ENCODE results near the gene NUP160. TPM values are rescaled to one million over a fixed set of nuclear protein-coding genes. Genes with fewer than 3 reads are reported as not detected.
A peak's percentile ranks its signal among the peaks of the same experiment; 100 is the strongest.
"Not testable (repeated sequence)": the region's sequence is repeated elsewhere in the genome, so short reads cannot be mapped to it uniquely, and the experiment has no call there.

The NUP160 gene
- polyA plus RNA-seq, 3 donors: 10.6 to 15.7 (median 10.9) TPM

- Histone ChIP-seq H3K36me3 (replicated peaks in 1 of 2; ENCODE audit: control insufficient read depth in 1 of 2, insufficient read depth in 2 of 2, low read length in 2 of 2) (peaks cover 84 to 100% of the 10 kb centered on the region in 2 donors), H3K9ac (ENCODE audit: insufficient read depth, low read length, poor library complexity, severe bottlenecking) (no peak overlapping the region), H3K4me1 (ENCODE audit: control insufficient read depth in 1 of 2, insufficient read depth in 2 of 2, low read length in 2 of 2) (peaks cover 6 to 7% of the 10 kb centered on the region in 2 donors), H3K9me3 (replicated peaks in 1 of 2; ENCODE audit: control insufficient read depth in 1 of 2, insufficient read depth in 1 of 2, low read length in 2 of 2) (no peaks in the 10 kb centered on the region), H3K4me2 (replicated peaks; ENCODE audit: extremely low read depth, low read length, poor library complexity, severe bottlenecking) (no peak overlapping the region), H2AFZ (ENCODE audit: insufficient read depth, low read depth, low read length, poor library complexity, severe bottlenecking) (no peak overlapping the region), H3K79me2 (ENCODE audit: insufficient read depth, low read length) (peaks cover 42% of the 10 kb centered on the region), H3K27ac (ENCODE audit: low read depth in 1 of 2, low read length in 2 of 2) (no peak overlapping the region), H3K27me3 (ENCODE audit: control insufficient read depth in 2 of 2, insufficient read depth in 2 of 2, low read length in 2 of 2) (no peaks in the 10 kb centered on the region), H3K4me3 (replicated peaks in 1 of 3; ENCODE audit: low read depth in 2 of 3, low read length in 3 of 3) (no peak overlapping the region), H4K20me1 (ENCODE audit: insufficient read depth, low read length) (peaks cover under 1% of the 10 kb centered on the region)
- Mint-ChIP-seq H3K36me3 (peaks cover 55 to 62% of the 10 kb centered on the region in 2 donors), H3K27ac (peak overlapping the region in 1 of 7 donors; percentile 48), H3K4me3 (no peak overlapping the region), H3K9me3 (no peaks in the 10 kb centered on the region), H3K27me3 (ENCODE audit: low read depth in 3 of 3) (no peaks in the 10 kb centered on the region), H3K4me1 (no peaks in the 10 kb centered on the region)
- intact Hi-C loops (cut with micrococcal nuclease): no loop called here
- no peak for TF ChIP-seq CTCF (IDR thresholded peaks at IDR 0.05)
- no peak for DNase-seq
Observed at GRCh38 chr11:47837929-47838328, 10.2 kb downstream of the NUP160 start.

GRCh38 chr11:47837292-47837691 is 10.9 kb downstream of the NUP160 start:
- DNase-seq: no peak
- H3K4me3 Mint-ChIP-seq: no peak overlapping the region
- Histone ChIP-seq H3K9me3 (replicated peaks in 1 of 2; ENCODE audit: control insufficient read depth in 1 of 2, insufficient read depth in 1 of 2, low read length in 2 of 2) (no peaks in the 10 kb centered on the region), H3K36me3 (replicated peaks in 1 of 2; ENCODE audit: control insufficient read depth in 1 of 2, insufficient read depth in 2 of 2, low read length in 2 of 2) (peaks cover 85 to 100% of the 10 kb centered on the region in 2 donors), H3K9ac (ENCODE audit: insufficient read depth, low read length, poor library complexity, severe bottlenecking) (no peak overlapping the region), H4K20me1 (ENCODE audit: insufficient read depth, low read length) (peaks cover 3% of the 10 kb centered on the region), H2AFZ (ENCODE audit: insufficient read depth, low read depth, low read length, poor library complexity, severe bottlenecking) (no peak overlapping the region), H3K27me3 (ENCODE audit: control insufficient read depth in 2 of 2, insufficient read depth in 2 of 2, low read length in 2 of 2) (no peaks in the 10 kb centered on the region), H3K4me3 (replicated peaks in 1 of 3; ENCODE audit: low read depth in 2 of 3, low read length in 3 of 3) (no peak overlapping the region), H3K79me2 (ENCODE audit: insufficient read depth, low read length) (peaks cover 42% of the 10 kb centered on the region), H3K4me2 (replicated peaks; ENCODE audit: extremely low read depth, low read length, poor library complexity, severe bottlenecking) (no peak overlapping the region), H3K27ac (ENCODE audit: low read depth in 1 of 2, low read length in 2 of 2) (no peak overlapping the region), H3K4me1 (ENCODE audit: control insufficient read depth in 1 of 2, insufficient read depth in 2 of 2, low read length in 2 of 2) (peaks cover 0 to 1% of the 10 kb centered on the region in 2 donors)
- no peaks in the 10 kb centered on the region for H3K9me3 Mint-ChIP-seq
- TF ChIP-seq CTCF (IDR thresholded peaks at IDR 0.05): no peak
- intact Hi-C loops (cut with micrococcal nuclease): no loop called here
- H3K4me1 Mint-ChIP-seq: no peaks in the 10 kb centered on the region
- H3K36me3 Mint-ChIP-seq: peaks cover 62 to 68% of the 10 kb centered on the region in 2 donors
- H3K27ac Mint-ChIP-seq: peak overlapping the region in 1 of 7 donors; percentile 23
- H3K27me3 Mint-ChIP-seq (ENCODE audit: low read depth in 3 of 3): no peaks in the 10 kb centered on the region
- WGBS (ENCODE audit: insufficient coverage): 90% methylated on average over 3 of the region's 6 CpGs

GRCh38 chr11:47830013-47830412 is 18.1 kb downstream of the NUP160 start:
- H3K79me2 ChIP-seq (ENCODE audit: insufficient read depth, low read length): peaks cover 82% of the 10 kb centered on the region
- H3K4me3 ChIP-seq (replicated peaks in 1 of 3; ENCODE audit: low read depth in 2 of 3, low read length in 3 of 3); H3K27ac ChIP-seq (ENCODE audit: low read depth in 1 of 2, low read length in 2 of 2); H3K4me2 ChIP-seq (replicated peaks; ENCODE audit: extremely low read depth, low read length, poor library complexity, severe bottlenecking); H2AFZ ChIP-seq (ENCODE audit: insufficient read depth, low read depth, low read length, poor library complexity, severe bottlenecking); intact Hi-C loops (cut with micrococcal nuclease); H3K4me1 ChIP-seq (ENCODE audit: control insufficient read depth in 1 of 2, insufficient read depth in 2 of 2, low read length in 2 of 2); H3K4me1 Mint-ChIP-seq; H3K9me3 Mint-ChIP-seq; DNase-seq; H3K27me3 Mint-ChIP-seq (ENCODE audit: low read depth in 3 of 3); H3K4me3 Mint-ChIP-seq; H3K9me3 ChIP-seq (replicated peaks in 1 of 2; ENCODE audit: control insufficient read depth in 1 of 2, insufficient read depth in 1 of 2, low read length in 2 of 2); H3K27me3 ChIP-seq (ENCODE audit: control insufficient read depth in 2 of 2, insufficient read depth in 2 of 2, low read length in 2 of 2); H3K9ac ChIP-seq (ENCODE audit: insufficient read depth, low read length, poor library complexity, severe bottlenecking): not testable (repeated sequence)
- peaks cover 44 to 92% of the 10 kb centered on the region in 2 donors for H3K36me3 ChIP-seq (replicated peaks in 1 of 2; ENCODE audit: control insufficient read depth in 1 of 2, insufficient read depth in 2 of 2, low read length in 2 of 2)
- peaks cover 69 to 92% of the 10 kb centered on the region in 2 donors for H3K36me3 Mint-ChIP-seq
- H4K20me1 ChIP-seq (ENCODE audit: insufficient read depth, low read length): peaks cover 22% of the 10 kb centered on the region
- WGBS (ENCODE audit: insufficient coverage): no CpG with 5 or more reads among the region's 1 CpG
- H3K27ac Mint-ChIP-seq: peak overlapping the region in 1 of 7 donors; percentile 2
